ENCODE data around the gene TMEM258. TPM values are rescaled to one million over a fixed set of nuclear protein-coding genes. Genes with fewer than 3 reads are reported as not detected.
A peak's percentile ranks its signal among the peaks of the same experiment; 100 is the strongest.

The TMEM258 gene
- polyA plus RNA-seq, 3 donors from 2014 or later = 160 to 274 (median 225) TPM

DNA sequence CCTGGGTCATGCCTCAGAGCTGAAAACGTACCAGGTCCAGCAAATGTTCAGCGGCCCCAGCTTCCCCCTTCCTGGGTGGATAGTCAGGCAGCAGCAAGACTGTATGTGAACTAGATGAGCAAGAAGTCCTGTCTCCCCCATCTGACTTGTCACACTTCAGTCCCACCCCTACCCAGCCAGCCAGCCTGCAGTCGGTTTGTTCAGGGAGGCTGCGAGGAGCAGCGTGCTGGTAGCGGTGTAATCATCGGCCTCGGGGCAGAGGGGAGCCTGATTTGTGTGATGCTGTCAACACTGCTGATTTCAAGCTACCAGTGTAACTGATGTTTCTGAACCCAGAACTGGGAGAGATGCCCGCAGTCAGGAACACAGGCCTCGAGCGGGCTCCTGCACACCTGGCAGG, 9.6 kb downstream of the TMEM258 start:
- no peak for DNase-seq
- Mint-ChIP-seq H3K27ac (peak overlapping the region in 2 of 6 donors; percentile 39 to 44), H3K27me3 (ENCODE audit: low read depth in 3 of 3) (peaks cover 0 to 2% (median 0%) of the 10 kb centered on the region in 3 donors), H3K4me1 (peaks cover 4 to 7% of the 10 kb centered on the region in 2 donors), H3K9me3 (no peaks in the 10 kb centered on the region), H3K4me3 (no peak overlapping the region), H3K36me3 (peaks cover 0 to 5% (median 2%) of the 10 kb centered on the region in 3 donors)

DNA sequence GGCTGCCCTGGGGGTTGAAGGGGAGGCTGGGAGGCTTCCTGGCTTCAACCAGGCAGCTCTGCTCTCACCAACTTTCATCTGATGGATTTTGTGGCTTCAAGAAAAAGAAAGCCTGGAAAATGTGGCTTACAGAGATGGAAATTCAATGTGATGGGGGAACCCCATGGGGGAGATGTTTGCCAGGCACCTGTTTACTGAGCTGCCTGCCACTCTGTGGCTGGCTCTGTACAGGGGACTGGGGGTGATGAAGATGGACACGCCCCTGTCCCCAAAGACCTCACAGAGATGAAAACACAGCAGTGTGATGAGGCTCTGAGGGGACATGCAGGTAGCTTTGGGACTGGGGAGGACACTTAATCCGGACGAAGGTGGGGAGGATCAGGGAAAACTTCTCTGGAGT, 10.1 kb downstream of the TMEM258 start:
- H3K9me3 Mint-ChIP-seq = no peaks in the 10 kb centered on the region
- no peak for DNase-seq
- no peak overlapping the region for H3K27ac Mint-ChIP-seq
- peaks cover 0 to 5% (median 2%) of the 10 kb centered on the region in 3 donors for H3K36me3 Mint-ChIP-seq
- H3K4me1 Mint-ChIP-seq = peaks cover 7 to 8% of the 10 kb centered on the region in 2 donors
- H3K27me3 Mint-ChIP-seq (ENCODE audit: low read depth in 3 of 3) = peaks cover 0 to 2% (median 0%) of the 10 kb centered on the region in 3 donors
- no peak overlapping the region for H3K4me3 Mint-ChIP-seq

DNA sequence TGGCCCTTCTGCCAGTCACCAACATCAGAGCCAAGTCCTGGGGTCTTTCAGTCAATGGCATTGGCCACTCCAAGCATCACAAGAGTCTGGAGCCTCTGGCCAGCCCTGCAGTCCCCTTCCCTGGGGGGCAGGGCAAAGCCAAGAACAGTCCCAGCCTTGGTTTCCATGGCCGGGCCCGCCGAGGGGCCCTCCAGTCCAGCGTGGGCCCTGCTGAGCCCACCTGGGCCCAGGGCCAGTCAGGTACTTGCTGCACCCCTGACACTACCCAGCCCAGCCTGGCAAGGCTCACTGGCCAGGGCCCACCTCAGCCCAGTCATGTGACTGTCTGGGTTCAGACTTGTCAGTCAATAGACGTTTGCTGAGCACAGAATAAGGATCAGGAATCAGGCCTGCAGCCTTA, 10.8 kb downstream of the TMEM258 start:
- Mint-ChIP-seq H3K4me1 (peaks cover 12 to 15% of the 10 kb centered on the region in 2 donors), H3K4me3 (no peak overlapping the region), H3K27ac (no peak overlapping the region), H3K36me3 (peaks cover 0 to 5% (median 2%) of the 10 kb centered on the region in 3 donors), H3K27me3 (ENCODE audit: low read depth in 3 of 3) (peaks cover 0 to 2% (median 0%) of the 10 kb centered on the region in 3 donors), H3K9me3 (no peaks in the 10 kb centered on the region)
- no peak for DNase-seq

DNA sequence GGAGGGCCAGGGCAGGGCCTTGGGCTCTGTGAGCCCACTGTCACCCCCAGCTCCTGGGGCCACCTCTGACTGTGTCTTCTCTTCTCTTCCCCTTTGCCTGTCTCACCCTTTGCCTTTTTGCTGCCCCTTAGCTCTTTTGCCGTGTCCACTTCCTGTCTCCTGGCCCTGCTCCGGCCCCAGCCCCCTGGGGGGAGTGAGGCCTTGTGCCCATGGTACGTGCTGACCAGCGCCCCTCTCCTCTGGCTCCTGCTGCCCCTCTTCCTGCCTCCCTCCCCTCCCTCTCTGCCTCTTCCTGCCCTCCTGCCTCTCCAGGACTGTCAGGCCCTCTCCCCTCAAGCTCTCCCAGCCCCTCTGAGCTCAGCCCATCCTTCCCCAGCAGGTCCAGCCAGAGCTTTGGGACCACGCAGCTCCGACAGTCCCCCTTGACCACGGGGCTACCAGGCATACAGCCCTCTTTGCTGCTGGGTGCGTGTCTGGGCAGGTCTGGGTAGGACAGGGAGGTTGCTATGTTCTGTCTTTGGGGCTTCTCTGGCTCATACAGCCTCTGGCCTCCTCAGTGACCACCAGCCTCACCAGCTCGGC, 11.7 kb downstream of the TMEM258 start:
- H3K27me3 Mint-ChIP-seq (ENCODE audit: low read depth in 3 of 3) = peaks cover 0 to 2% (median 1%) of the 10 kb centered on the region in 3 donors
- peaks cover 0 to 5% (median 2%) of the 10 kb centered on the region in 3 donors for H3K36me3 Mint-ChIP-seq
- no peak overlapping the region for H3K4me3 Mint-ChIP-seq
- no peak overlapping the region for H3K27ac Mint-ChIP-seq
- no peaks in the 10 kb centered on the region for H3K9me3 Mint-ChIP-seq
- H3K4me1 Mint-ChIP-seq = peaks cover 19 to 23% of the 10 kb centered on the region in 2 donors
- no peak for DNase-seq

DNA sequence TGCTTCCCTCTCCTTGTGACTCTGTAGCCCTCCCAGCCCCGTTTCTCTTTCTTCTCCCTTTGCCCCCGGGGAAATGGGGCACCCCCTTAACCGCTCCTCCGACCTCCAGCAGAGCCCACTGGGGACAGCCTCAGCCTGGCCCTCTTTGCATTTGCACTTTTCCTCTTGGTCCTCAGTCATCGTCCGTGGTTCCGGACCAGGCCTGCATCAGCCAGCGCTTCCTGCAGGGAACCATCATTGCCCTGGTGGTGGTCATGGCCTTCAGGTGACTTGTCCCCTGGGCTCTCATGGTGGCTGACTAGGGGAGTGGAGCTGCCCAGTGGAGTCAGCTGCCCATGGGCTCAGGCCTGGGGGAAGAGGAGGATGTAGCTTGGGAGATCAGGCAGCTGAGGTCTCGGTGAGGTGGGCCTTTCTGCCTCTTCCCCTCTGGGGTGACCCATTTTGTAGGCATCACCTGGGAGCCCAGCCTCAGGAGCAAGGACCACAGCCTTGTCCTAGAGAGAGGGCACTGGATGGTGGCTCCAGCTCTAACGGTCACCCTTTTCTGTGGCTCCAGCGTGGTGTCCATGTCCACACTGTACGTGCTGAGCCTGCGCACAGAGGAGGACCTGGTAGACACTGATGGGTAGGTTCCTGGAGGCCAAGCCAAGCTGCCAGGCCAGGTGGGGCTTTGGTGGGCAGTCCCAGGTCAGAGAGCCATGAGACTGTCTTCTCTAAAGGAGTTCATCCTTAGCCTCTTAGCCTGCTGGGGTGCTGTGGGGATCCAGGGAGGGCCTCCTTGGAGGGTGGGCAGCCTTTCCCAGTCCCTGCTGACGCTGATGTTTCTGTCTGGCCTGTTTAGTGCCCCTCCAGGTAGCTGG, 12.5 kb downstream of the TMEM258 start:
- no peak overlapping the region for H3K27ac Mint-ChIP-seq
- H3K4me1 Mint-ChIP-seq = peaks cover 25 to 28% of the 10 kb centered on the region in 2 donors
- H3K4me3 Mint-ChIP-seq = no peak overlapping the region

DNA sequence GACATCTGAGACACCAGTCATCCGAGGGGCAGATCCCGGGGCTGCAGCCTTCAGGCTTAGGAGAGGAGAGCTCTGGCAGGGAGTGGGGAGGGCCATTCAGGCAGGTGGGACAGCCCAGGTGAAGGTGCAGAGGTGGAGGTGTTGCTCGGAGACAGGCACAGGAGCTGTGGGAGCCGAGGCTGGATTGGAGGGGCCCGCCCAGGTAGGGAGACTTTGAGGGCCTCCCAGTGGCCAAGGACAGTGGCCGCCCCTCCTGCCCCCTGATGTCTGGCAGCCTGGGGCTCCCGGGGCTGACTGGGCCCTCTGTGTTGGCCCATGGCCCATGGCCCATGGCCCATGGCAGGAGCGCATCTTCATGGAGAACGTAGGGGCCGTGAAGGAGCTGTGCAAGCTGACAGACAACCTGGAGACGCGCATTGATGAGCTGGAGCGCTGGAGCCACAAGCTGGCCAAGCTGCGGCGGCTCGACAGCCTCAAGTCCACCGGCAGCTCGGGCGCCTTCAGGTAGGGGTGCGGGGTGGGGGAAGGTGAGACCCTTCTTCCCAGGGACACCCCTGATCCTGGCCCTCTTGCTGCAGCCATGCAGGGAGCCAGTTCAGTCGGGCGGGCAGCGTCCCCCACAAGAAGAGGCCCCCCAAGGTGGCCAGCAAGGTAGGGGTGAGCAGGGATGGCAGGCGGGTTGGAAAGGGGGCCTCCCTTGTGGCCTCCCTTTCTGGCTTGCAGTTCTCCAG, 13.3 kb downstream of the TMEM258 start:
- Mint-ChIP-seq H3K27ac (no peak overlapping the region), H3K4me1 (peaks cover 25 to 32% of the 10 kb centered on the region in 2 donors), H3K4me3 (no peak overlapping the region), H3K36me3 (no peaks in the 10 kb centered on the region), H3K27me3 (ENCODE audit: low read depth in 3 of 3) (peaks cover 0 to 4% (median 2%) of the 10 kb centered on the region in 3 donors), H3K9me3 (no peaks in the 10 kb centered on the region)
- no peak for DNase-seq

More for the DNA sequence above, 12.5 kb downstream of the TMEM258 start:
- Mint-ChIP-seq H3K36me3 (peaks cover 0 to 1% (median 1%) of the 10 kb centered on the region in 3 donors), H3K27me3 (ENCODE audit: low read depth in 3 of 3) (peaks cover 0 to 4% (median 2%) of the 10 kb centered on the region in 3 donors), H3K9me3 (no peaks in the 10 kb centered on the region)
- no peak for DNase-seq

DNA sequence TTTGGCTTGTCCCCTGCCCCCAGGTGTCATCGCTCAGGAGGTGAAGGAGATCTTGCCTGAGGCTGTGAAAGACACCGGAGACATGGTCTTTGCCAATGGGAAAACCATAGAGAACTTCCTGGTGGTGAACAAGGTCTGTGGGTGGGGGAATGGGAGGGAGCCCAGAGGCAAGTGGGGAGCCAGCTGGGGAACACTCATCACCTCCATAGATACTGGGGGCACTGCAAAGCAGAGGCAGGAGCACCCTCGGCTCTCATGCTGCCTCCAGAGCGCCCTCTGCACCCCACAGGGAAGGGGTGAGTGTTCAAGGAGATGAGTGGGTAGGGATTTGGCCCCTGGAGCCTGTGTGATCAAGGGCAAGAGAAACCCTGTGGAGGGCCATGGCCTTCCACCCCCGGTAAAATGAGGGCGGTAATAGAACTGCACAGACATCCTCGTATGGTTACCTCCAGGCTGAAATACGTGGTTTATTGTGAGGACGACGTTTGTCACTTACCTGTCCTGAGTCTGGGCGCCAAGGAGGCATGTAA, 14.0 kb downstream of the TMEM258 start:
- Mint-ChIP-seq H3K36me3 (no peaks in the 10 kb centered on the region), H3K4me1 (peaks cover 25 to 30% of the 10 kb centered on the region in 2 donors), H3K27me3 (ENCODE audit: low read depth in 3 of 3) (peaks cover 0 to 4% (median 2%) of the 10 kb centered on the region in 3 donors), H3K9me3 (no peaks in the 10 kb centered on the region), H3K4me3 (peak overlapping the region; percentile 33 to 75 (median 59)), H3K27ac (no peak overlapping the region)
- DNase-seq = no peak

DNA sequence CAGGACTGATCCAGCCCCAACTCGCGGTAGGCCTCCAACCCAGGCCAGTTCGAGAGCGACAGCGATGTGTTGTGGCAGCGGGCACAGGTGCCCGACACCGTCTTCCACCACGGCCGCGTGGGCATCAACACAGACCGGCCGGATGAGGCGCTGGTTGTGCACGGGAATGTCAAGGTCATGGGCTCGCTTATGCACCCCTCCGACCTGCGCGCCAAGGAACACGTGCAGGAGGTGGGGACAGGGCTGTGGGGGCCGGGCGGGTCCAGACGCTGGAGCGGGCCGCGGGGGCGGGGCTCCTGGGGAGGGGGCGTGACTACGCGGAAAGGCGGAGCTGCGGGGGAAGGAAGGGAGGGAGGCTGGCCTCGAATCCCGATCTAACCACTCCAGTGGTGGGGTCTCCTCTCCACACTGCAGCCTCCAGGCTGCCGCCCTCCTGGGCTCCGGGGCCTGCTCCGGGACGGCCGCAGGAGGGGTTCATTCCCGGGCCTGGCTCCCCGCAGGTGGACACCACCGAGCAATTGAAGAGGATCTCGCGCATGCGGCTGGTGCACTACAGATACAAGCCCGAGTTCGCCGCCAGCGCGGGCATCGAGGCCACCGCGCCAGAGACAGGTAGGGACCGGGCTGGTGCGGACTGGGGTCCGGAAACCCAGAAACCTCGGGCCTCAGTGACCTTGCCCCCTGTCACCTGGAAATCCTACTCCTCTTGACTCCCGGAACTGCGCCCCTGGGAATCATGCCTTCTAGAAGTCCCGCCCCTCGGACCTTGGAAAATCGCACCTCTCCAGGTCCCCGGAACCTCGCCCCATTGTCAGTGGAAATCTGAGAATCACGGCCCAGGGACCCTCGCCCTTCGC, 14.9 kb downstream of the TMEM258 start:
- Mint-ChIP-seq H3K4me3 (peak overlapping the region; percentile 59 to 78 (median 69)), H3K36me3 (no peaks in the 10 kb centered on the region), H3K27me3 (ENCODE audit: low read depth in 3 of 3) (peaks cover 0 to 4% (median 2%) of the 10 kb centered on the region in 3 donors), H3K4me1 (peaks cover 25 to 35% of the 10 kb centered on the region in 2 donors), H3K27ac (peak overlapping the region in 3 of 6 donors; percentile 35 to 61 (median 40)), H3K9me3 (no peaks in the 10 kb centered on the region)
- DNase-seq = peak; percentile 66 to 69 (median 69)

DNA sequence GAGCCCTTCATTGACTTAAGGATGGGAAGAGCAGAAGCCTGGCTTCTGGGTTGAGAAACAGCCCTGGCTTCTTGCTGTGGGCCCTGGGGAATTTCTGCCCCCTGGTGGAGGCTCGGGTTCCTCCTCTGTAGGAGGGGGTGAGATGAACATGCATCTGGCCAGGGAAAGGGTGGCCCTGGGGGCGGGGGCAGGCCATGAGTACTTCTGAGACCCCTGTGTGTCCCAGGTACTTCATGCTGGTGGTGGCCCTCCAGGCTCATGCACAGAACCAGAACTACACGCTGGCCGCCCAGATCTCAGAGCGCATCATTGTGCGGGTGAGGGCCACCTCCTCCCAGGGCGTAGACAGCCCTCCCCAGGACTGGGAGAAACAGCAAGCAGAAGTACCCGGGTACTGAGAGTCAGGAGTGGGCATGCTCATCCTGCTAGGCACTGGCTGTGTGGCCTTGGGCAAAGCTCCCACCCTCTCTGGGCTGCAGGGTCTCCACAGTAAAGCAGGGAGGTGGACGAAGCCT, 15.8 kb downstream of the TMEM258 start:
- Mint-ChIP-seq H3K36me3 (no peaks in the 10 kb centered on the region), H3K4me1 (peaks cover 25 to 37% of the 10 kb centered on the region in 2 donors), H3K4me3 (peak overlapping the region; percentile 56 to 78 (median 75)), H3K27ac (peak overlapping the region; percentile 40 to 77 (median 60)), H3K27me3 (ENCODE audit: low read depth in 3 of 3) (peaks cover 0 to 4% (median 2%) of the 10 kb centered on the region in 3 donors), H3K9me3 (no peaks in the 10 kb centered on the region)
- DNase-seq = peak; percentile 57 to 59 (median 59)

DNA sequence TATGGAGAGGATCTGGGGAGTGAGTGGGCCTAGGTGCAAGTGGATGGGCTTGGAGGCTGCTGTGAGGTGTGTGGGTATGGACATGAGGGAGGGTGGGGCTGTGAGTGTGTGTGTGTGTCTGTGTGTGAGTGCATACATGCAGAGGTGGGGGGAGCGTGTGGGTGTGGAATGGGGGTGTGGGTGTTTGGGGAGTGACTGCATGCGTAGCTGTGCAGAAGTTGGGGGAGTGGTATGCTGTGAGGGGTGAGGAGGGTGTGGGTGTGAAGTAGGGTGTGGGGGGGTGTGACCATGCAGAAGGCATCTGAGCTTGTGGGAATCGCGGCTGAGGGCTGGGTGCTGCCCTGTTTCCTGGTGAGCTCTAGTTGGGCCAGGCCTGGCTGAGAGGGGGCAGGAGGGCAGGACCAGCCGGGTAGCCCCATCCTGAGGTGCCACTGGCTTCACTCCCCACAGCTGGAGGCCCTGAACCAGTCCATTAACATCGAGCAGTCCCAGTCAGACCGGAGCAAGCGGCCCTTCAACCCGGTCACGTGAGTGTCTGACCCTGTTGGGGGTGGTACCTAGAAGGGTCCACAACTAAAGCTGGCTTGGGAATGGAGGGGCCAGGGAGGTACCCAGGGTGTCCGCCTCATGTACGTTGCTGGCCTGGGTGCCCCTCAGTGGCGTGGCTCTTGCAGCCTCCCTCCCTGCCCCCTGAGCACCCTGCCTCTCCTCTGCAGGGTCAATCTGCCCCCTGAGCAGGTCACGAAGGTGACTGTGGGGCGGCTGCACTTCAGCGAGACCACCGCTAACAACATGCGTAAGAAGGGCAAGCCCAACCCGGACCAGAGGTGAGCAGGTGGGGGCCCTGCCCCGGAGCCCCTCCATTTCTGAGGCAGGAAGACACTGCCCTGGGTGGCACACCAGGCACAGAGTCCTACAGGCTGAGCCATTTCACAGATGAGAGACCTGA, 16.5 kb downstream of the TMEM258 start:
- peaks cover 25 to 39% of the 10 kb centered on the region in 2 donors for H3K4me1 Mint-ChIP-seq
- peak overlapping the region; percentile 56 to 81 (median 75) for H3K4me3 Mint-ChIP-seq
- peaks cover 0 to 4% (median 2%) of the 10 kb centered on the region in 3 donors for H3K27me3 Mint-ChIP-seq (ENCODE audit: low read depth in 3 of 3)
- DNase-seq = peak; percentile 53 to 58 (median 56)
- H3K27ac Mint-ChIP-seq = peak overlapping the region in 5 of 6 donors; percentile 60 to 88 (median 66)
- H3K9me3 Mint-ChIP-seq = no peaks in the 10 kb centered on the region
- H3K36me3 Mint-ChIP-seq = no peaks in the 10 kb centered on the region

DNA sequence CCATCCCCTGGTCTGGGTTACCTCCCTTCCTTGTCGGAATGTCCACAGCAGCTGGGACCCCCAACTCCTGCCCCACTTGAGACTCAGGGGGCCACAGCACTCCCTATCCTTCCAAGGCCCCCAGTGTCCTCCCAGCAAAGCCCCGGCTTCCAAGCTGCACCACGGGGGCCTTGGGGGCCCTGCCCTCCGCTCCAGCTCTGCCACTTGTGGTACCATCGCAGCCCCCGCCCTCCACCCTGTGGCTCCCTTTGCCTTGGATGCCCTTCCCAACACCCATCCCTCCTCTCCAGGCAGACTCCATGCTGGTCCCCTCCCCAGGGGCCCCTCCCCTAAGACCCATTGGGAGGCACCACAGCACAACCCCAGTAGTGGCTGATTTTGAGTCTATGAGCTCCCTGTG, 17.3 kb downstream of the TMEM258 start:
- Mint-ChIP-seq H3K27ac (peak overlapping the region in 3 of 6 donors; percentile 61 to 88 (median 66)), H3K9me3 (no peaks in the 10 kb centered on the region), H3K4me3 (peak overlapping the region; percentile 19 to 81 (median 57)), H3K27me3 (ENCODE audit: low read depth in 3 of 3) (peaks cover 0 to 4% (median 2%) of the 10 kb centered on the region in 3 donors), H3K4me1 (peaks cover 25 to 39% of the 10 kb centered on the region in 2 donors), H3K36me3 (no peaks in the 10 kb centered on the region)
- no peak for DNase-seq

Measured in immature natural killer cell (primary cell).